Mucosa of descending colon (tissue), 3 donors: ENCODE data around the gene FYCO1. TPM values are rescaled to one million over a fixed set of nuclear protein-coding genes. Genes with fewer than 3 reads are reported as not detected.

Source experiments
- ATAC-seq: fragments of 200-7000 bp; cut with Tn5 transposase; one replicate; pipeline ENCODE4 v1.9.1; 2020; ENCODE audit warnings: mild to moderate bottlenecking, moderate library complexity
- DNase-seq, 3 donors: peaks; one replicate each; pipeline ENCODE4 v3.0.0-alpha.2; 2020
- H3K36me3 ChIP-seq: fragments of 200-600 bp; one replicate; pipeline ENCODE4 v1.8.0; 2021; ENCODE audit warnings: low read depth, mild to moderate bottlenecking
- H3K4me1 ChIP-seq: fragments of 200-600 bp; one replicate; pipeline ENCODE4 v1.8.0; 2021; ENCODE audit warnings: low read depth, mild to moderate bottlenecking
- H3K4me3 ChIP-seq: fragments of 200-600 bp; one replicate; pipeline ENCODE4 v1.8.0; 2021; ENCODE audit warnings: mild to moderate bottlenecking
- H3K9me3 ChIP-seq: fragments of 200-600 bp; one replicate; pipeline ENCODE4 v1.8.0; 2021; ENCODE audit warnings: mild to moderate bottlenecking
- intact Hi-C, 2 donors: fragments of 100-400 bp; cut with DNase I in 1 of 2; cut with micrococcal nuclease in 1 of 2; formaldehyde crosslinking; loops; one replicate each; pipeline versions ENCODE4 v1.11.0 to v1.11.1; 2022; cut with DNase I, micrococcal nuclease
- total RNA-seq, 3 donors: library from RNA; stranded (reverse); fragmentation: NEBNext Ultra II Directional in 2 of 3; extraction: Animal tissue kit (Norgen Biotek cat#: 25700) in 2 of 3; gene quantifications; one replicate each; pipeline versions ENCODE4 v1.2.1 to v1.2.4, GENCODE V29; 2021 to 2023
- TF ChIP-seq, protein P1 (sequence below): fragments of 200-600 bp; IDR thresholded peaks from one replicate; pipeline ENCODE4 v1.8.0; 2022; ENCODE audit warnings: antibody characterized with exemption, mild to moderate bottlenecking
- donor health status: DM: no; HTN: no; CAD: no; lungs with moderate emphysema.
- donor health status: DM: no; HTN: no; CAD: no.
- donor health status: DM: no; HTN: yes; CAD: no.

The FYCO1 gene
- total RNA-seq, 3 donors from 2014 or later: 25.4 to 76.5 (median 27.7) TPM

DNA sequence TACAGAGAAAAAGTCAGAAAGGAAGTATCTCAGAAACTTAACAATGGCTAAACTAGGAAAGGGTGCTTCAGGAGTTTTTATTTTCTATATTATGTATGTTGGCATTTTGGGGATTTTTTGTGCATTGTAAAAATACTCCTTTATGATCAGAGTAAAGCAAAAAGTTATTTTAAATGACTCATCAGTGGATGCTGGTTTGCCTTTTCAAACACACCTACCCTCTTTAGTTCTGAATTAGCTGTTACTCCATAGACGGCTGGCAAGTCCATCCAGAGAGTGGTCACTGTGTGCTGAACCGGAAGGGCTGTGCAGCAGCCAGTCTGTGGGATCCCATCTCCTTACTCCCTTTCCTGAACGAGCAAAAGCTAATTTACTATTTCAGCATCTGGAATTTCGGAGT, 108.3 kb downstream of the FYCO1 start:
- intact Hi-C loops: no loop called here
- DNase-seq (no peak), ATAC-seq (no peak)
- TF ChIP-seq, protein P1, sequence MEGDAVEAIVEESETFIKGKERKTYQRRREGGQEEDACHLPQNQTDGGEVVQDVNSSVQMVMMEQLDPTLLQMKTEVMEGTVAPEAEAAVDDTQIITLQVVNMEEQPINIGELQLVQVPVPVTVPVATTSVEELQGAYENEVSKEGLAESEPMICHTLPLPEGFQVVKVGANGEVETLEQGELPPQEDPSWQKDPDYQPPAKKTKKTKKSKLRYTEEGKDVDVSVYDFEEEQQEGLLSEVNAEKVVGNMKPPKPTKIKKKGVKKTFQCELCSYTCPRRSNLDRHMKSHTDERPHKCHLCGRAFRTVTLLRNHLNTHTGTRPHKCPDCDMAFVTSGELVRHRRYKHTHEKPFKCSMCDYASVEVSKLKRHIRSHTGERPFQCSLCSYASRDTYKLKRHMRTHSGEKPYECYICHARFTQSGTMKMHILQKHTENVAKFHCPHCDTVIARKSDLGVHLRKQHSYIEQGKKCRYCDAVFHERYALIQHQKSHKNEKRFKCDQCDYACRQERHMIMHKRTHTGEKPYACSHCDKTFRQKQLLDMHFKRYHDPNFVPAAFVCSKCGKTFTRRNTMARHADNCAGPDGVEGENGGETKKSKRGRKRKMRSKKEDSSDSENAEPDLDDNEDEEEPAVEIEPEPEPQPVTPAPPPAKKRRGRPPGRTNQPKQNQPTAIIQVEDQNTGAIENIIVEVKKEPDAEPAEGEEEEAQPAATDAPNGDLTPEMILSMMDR: no peak
- Histone ChIP-seq H3K4me1 (no peaks in the 10 kb centered on the region), H3K36me3 (no peaks in the 10 kb centered on the region), H3K4me3 (no peak overlapping the region), H3K9me3 (no peaks in the 10 kb centered on the region)

- Histone ChIP-seq H3K4me3 (no peak within 1 kb of the TSS), H3K36me3 (no peaks in the 10 kb centered on the region), H3K4me1 (no peaks in the 10 kb centered on the region), H3K9me3 (no peaks in the 10 kb centered on the region)
- intact Hi-C loops: no loop called here
- ATAC-seq (no peak), DNase-seq (no peak)
- TF ChIP-seq, protein P1: no peak
These were observed 109.5 kb downstream of the FYCO1 start, which contains the start of gene CCR9 for GRCh38 chr3:45885979-45886705. Gene CCR9, plus strand, starts transcription at chr3:45886543. Its CDS starts 8,391 bp downstream, at chr3:45894934.

DNA sequence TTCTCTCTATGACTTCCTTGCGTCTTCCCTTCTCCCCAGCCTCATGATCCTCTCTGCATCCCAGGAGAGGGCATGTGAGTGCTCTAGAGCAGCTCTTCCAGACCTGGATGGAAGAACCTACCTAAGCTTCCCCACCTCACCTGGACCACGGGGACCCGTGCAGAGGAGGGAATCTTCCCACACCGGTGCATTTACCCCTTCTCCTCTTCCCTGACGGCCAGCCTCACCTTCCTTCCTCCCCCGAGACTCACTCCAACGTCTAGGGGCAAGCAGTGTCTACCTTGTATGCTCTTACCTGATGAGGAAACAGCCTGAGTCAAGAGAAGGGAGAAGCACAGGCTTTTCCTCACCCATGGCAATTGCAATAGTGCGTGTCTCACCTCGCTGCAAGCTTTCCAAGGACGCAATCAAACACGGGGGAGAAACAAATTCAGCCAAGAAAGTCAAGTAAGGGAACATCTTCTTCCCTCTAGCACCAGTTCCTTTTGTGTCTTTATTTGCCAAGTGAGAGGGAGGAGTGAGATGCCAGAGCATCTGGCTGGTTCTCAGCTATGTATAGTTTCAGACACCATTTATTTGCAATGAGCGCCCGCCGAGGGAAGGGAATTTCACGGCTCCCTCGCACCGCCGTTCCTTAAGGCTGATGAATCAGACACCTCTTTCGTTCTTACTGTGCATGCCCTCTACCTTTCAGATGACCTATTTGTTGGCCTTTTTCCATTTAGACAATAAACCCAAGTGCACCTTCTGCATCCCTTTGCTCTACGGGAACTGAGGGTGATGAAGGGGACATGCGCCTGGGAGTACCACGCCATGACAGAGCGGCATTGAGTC, 111.0 kb downstream of the FYCO1 start:
- no peaks in the 10 kb centered on the region for H3K9me3 ChIP-seq
- intact Hi-C loops: no loop called here
- DNase-seq: no peak
- H3K4me1 ChIP-seq: no peaks in the 10 kb centered on the region
- H3K4me3 ChIP-seq: no peak overlapping the region
- H3K36me3 ChIP-seq: no peaks in the 10 kb centered on the region
- no peak for ATAC-seq
- TF ChIP-seq, protein P1: no peak

DNA sequence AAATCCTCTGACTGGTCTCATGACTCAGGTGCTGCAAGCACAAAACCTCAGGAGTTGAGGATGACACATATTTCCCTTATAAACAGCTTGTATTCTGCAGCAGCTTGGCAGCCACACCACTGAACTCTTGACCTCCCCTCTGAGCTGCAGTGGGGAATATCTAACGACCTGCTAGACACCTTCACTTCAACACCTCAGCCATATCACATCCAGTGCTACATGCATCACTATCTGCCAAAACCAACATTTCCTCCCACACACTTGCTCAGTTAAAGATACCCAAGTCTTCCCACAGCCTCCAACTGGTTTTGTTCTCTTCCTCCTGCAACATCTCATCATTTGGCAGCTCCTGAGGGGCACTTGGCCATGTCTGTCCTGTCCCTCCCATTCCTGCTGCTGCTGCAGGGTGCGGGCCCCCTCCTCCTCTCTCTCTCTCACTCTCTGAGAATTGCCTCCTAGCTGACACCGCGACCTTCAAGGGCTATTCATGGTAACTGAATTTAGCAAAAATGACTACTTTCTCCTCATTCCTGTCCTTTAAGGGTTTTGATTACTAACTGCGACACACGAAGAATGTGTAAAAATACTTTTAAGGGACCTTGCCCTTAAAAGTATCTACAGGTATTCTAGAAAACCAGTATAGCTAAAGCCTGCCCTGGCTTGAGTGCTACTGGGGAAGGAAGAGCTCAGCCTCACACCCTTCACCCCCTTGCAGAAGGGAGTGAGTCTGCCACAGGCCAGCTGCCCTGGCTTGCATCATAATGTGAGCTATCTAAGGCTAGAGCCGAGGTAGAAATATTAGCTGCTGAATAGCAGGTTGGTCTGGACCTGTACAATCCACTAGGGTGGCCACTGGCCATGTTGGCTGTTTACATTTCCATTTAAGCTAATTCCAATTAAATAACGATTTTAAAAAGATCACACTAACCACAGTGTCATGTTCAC, 114.3 kb downstream of the FYCO1 start:
- peak in 1 of 3 donors; percentile 9 for DNase-seq
- TF ChIP-seq, protein P1: no peak
- intact Hi-C loops: no loop called here
- no peaks in the 10 kb centered on the region for H3K4me1 ChIP-seq
- H3K4me3 ChIP-seq: no peak overlapping the region
- no peak for ATAC-seq
- no peaks in the 10 kb centered on the region for H3K36me3 ChIP-seq
- H3K9me3 ChIP-seq: no peaks in the 10 kb centered on the region

- Histone ChIP-seq H3K4me1 (no peaks in the 10 kb centered on the region), H3K36me3 (no peaks in the 10 kb centered on the region), H3K9me3 (no peaks in the 10 kb centered on the region), H3K4me3 (no peak overlapping the region)
- ATAC-seq (no peak), DNase-seq (no peak)
- intact Hi-C loops: no loop called here
- TF ChIP-seq, protein P1: no peak
These were observed 114.9 kb downstream of the FYCO1 start for GRCh38 chr3:45880725-45881077.
